Effector memory CD8-positive, alpha-beta T cell (primary cell): ENCODE results near the gene GRID2.
"Not testable (repeated sequence)": the region's sequence is repeated elsewhere in the genome, so short reads cannot be mapped to it uniquely, and the experiment has no call there.

Source experiments
- ATAC-seq: fragments of 150-1000 bp; cut with Tn5 transposase; replicated peaks from 2 replicates; pipeline ENCODE4 v1.10.0; 2021; ENCODE audit warnings: mild to moderate bottlenecking, moderate library complexity
- DNase-seq, 3 experiments: peaks; one replicate each; pipeline ENCODE4 v3.0.0; 2021
- H3K27ac Mint-ChIP-seq, 2 donors: one replicate each; pipeline ENCODE4 v1.8.0; 2022; ENCODE audit warnings: mild to moderate bottlenecking in 2 of 2, mixed read lengths in 2 of 2, moderate library complexity in 2 of 2
- H3K27me3 Mint-ChIP-seq, 2 donors: one replicate each; pipeline ENCODE4 v1.8.0; 2022; ENCODE audit warnings: mixed read lengths in 2 of 2
- H3K36me3 Mint-ChIP-seq: one replicate; pipeline ENCODE4 v1.8.0; 2022; ENCODE audit warnings: mild to moderate bottlenecking, moderate library complexity, mixed read lengths; ENCODE audit not compliant: insufficient read depth
- H3K4me1 Mint-ChIP-seq, 2 donors: one replicate each; pipeline ENCODE4 v1.8.0; 2022; ENCODE audit warnings: low read depth in 2 of 2, mixed read lengths in 2 of 2
- H3K4me3 Mint-ChIP-seq, 2 donors: one replicate each; pipeline ENCODE4 v1.8.0; 2022; ENCODE audit warnings: mild to moderate bottlenecking in 2 of 2, mixed read lengths in 2 of 2, moderate library complexity in 2 of 2
- H3K9me3 Mint-ChIP-seq, 2 donors: one replicate each; pipeline ENCODE4 v1.8.0; 2022; ENCODE audit warnings: mixed read lengths in 2 of 2

Gene GRID2

GRCh38 chr4:92268642-92269041 lies 35.1 kb upstream of the GRID2 start:
- Mint-ChIP-seq H3K9me3 (peaks cover 0 to 2% of the 10 kb centered on the region in 2 donors), H3K27ac (no peak overlapping the region), H3K36me3 (no peaks in the 10 kb centered on the region), H3K4me1 (no peaks in the 10 kb centered on the region), H3K4me3 (no peak overlapping the region), H3K27me3 (no peaks in the 10 kb centered on the region)
- no peak for DNase-seq
- ATAC-seq = no peak

GRCh38 chr4:92270908-92271307 lies 32.9 kb upstream of the GRID2 start:
- Mint-ChIP-seq H3K27ac (no peak overlapping the region), H3K27me3 (no peaks in the 10 kb centered on the region), H3K36me3 (no peaks in the 10 kb centered on the region), H3K4me1 (no peaks in the 10 kb centered on the region), H3K9me3 (peaks cover 3 to 8% of the 10 kb centered on the region in 2 donors), H3K4me3 (no peak overlapping the region)
- DNase-seq (no peak), ATAC-seq (no peak)

GRCh38 chr4:92271551-92271950 lies 32.2 kb upstream of the GRID2 start:
- DNase-seq, H3K9me3 Mint-ChIP-seq, H3K36me3 Mint-ChIP-seq, H3K4me1 Mint-ChIP-seq, H3K27me3 Mint-ChIP-seq, ATAC-seq, H3K27ac Mint-ChIP-seq, H3K4me3 Mint-ChIP-seq: not testable (repeated sequence)

- H3K36me3 Mint-ChIP-seq, H3K27ac Mint-ChIP-seq, H3K4me1 Mint-ChIP-seq, H3K4me3 Mint-ChIP-seq, DNase-seq, H3K27me3 Mint-ChIP-seq, ATAC-seq, H3K9me3 Mint-ChIP-seq: not testable (repeated sequence)
These were observed 26.5 kb upstream of the GRID2 start for GRCh38 chr4:92277057-92277881.

GRCh38 chr4:92279296-92279695 lies 24.5 kb upstream of the GRID2 start:
- no peaks in the 10 kb centered on the region for H3K36me3 Mint-ChIP-seq
- H3K4me1 Mint-ChIP-seq = no peaks in the 10 kb centered on the region
- H3K27me3 Mint-ChIP-seq = no peaks in the 10 kb centered on the region
- DNase-seq (no peak), ATAC-seq (no peak)
- no peak overlapping the region for H3K27ac Mint-ChIP-seq
- H3K9me3 Mint-ChIP-seq = peaks cover 4 to 8% of the 10 kb centered on the region in 2 donors
- H3K4me3 Mint-ChIP-seq = no peak overlapping the region

- Mint-ChIP-seq H3K4me3 (no peak overlapping the region), H3K4me1 (no peaks in the 10 kb centered on the region), H3K27me3 (no peaks in the 10 kb centered on the region), H3K36me3 (no peaks in the 10 kb centered on the region), H3K9me3 (peaks cover 6 to 10% of the 10 kb centered on the region in 2 donors), H3K27ac (no peak overlapping the region)
- no peak for DNase-seq
- ATAC-seq = no peak
These were observed 4.6 kb upstream of the GRID2 start for GRCh38 chr4:92299152-92299551.

GRCh38 chr4:92304121-92304520 lies 355 bp downstream of the GRID2 start:
- Mint-ChIP-seq H3K4me1 (no peaks in the 10 kb centered on the region), H3K9me3 (peaks cover 4 to 6% of the 10 kb centered on the region in 2 donors), H3K4me3 (no peak overlapping the region), H3K27ac (no peak overlapping the region), H3K36me3 (no peaks in the 10 kb centered on the region), H3K27me3 (peaks cover 0 to 10% of the 10 kb centered on the region in 2 donors)
- ATAC-seq = no peak
- DNase-seq = no peak

- DNase-seq = no peak
- ATAC-seq = no peak
- Mint-ChIP-seq H3K36me3 (no peaks in the 10 kb centered on the region), H3K9me3 (peaks cover 3 to 6% of the 10 kb centered on the region in 2 donors), H3K4me1 (no peaks in the 10 kb centered on the region), H3K27me3 (peaks cover 0 to 10% of the 10 kb centered on the region in 2 donors), H3K4me3 (no peak overlapping the region), H3K27ac (no peak overlapping the region)
These were observed 840 bp downstream of the GRID2 start for GRCh38 chr4:92304606-92305005.

GRCh38 chr4:92305148-92305877 lies 1.5 kb downstream of the GRID2 start:
- DNase-seq (no peak), ATAC-seq (no peak)
- Mint-ChIP-seq H3K4me3 (no peak overlapping the region), H3K4me1 (no peaks in the 10 kb centered on the region), H3K27me3 (peaks cover 0 to 10% of the 10 kb centered on the region in 2 donors), H3K36me3 (no peaks in the 10 kb centered on the region), H3K27ac (no peak overlapping the region), H3K9me3 (peaks cover 3 to 6% of the 10 kb centered on the region in 2 donors)

GRCh38 chr4:92305878-92306520 lies 2.2 kb downstream of the GRID2 start:
- no peaks in the 10 kb centered on the region for H3K36me3 Mint-ChIP-seq
- H3K4me3 Mint-ChIP-seq = no peak overlapping the region
- H3K4me1 Mint-ChIP-seq = no peaks in the 10 kb centered on the region
- no peak overlapping the region for H3K27ac Mint-ChIP-seq
- H3K9me3 Mint-ChIP-seq = peaks cover 3 to 6% of the 10 kb centered on the region in 2 donors
- ATAC-seq (no peak), DNase-seq (no peak)
- peaks cover 0 to 10% of the 10 kb centered on the region in 2 donors for H3K27me3 Mint-ChIP-seq

- H3K9me3 Mint-ChIP-seq = peaks cover 3 to 7% of the 10 kb centered on the region in 2 donors
- no peak overlapping the region for H3K27ac Mint-ChIP-seq
- DNase-seq (no peak), ATAC-seq (no peak)
- peaks cover 0 to 10% of the 10 kb centered on the region in 2 donors for H3K27me3 Mint-ChIP-seq
- no peak overlapping the region for H3K4me3 Mint-ChIP-seq
- no peaks in the 10 kb centered on the region for H3K4me1 Mint-ChIP-seq
- no peaks in the 10 kb centered on the region for H3K36me3 Mint-ChIP-seq
These were observed 3.4 kb downstream of the GRID2 start for GRCh38 chr4:92307181-92307580.

GRCh38 chr4:92307866-92308265 lies 4.1 kb downstream of the GRID2 start:
- ATAC-seq (no peak), DNase-seq (no peak)
- no peaks in the 10 kb centered on the region for H3K36me3 Mint-ChIP-seq
- no peaks in the 10 kb centered on the region for H3K4me1 Mint-ChIP-seq
- no peak overlapping the region for H3K4me3 Mint-ChIP-seq
- peaks cover 0 to 10% of the 10 kb centered on the region in 2 donors for H3K27me3 Mint-ChIP-seq
- H3K9me3 Mint-ChIP-seq = peaks cover 3 to 9% of the 10 kb centered on the region in 2 donors
- H3K27ac Mint-ChIP-seq = no peak overlapping the region

GRCh38 chr4:92317047-92317446 lies 13.3 kb downstream of the GRID2 start:
- DNase-seq = no peak
- Mint-ChIP-seq H3K4me3 (no peak overlapping the region), H3K27ac (no peak overlapping the region), H3K4me1 (no peaks in the 10 kb centered on the region), H3K9me3 (peaks cover 9 to 15% of the 10 kb centered on the region in 2 donors), H3K27me3 (no peaks in the 10 kb centered on the region), H3K36me3 (no peaks in the 10 kb centered on the region)
- ATAC-seq = no peak
